IMR-90 (cell line): ENCODE data around the gene HYCC1. TPM values are rescaled to one million over a fixed set of nuclear protein-coding genes. Genes with fewer than 3 reads are reported as not detected.

Source experiments
- ATAC-seq: fragments of 200-7000 bp; cut with Tn5 transposase; 2 replicates; pipeline ENCODE4 v1.9.1; 2020; ENCODE audit warnings: low read depth, mild to moderate bottlenecking, moderate library complexity
- BruUV-seq: library from RNA; stranded (reverse); fragments of 400-500 nt; replicated peaks from 2 replicates; lab custom pipeline; 2021; lab: Mats Ljungman, UMichigan
- CTCF ChIA-PET: fragments of 300-600 bp; formaldehyde crosslinking; extraction: SDS; loops from one replicate; lab custom pipeline; 2021; ENCODE audit warnings: antibody characterized with exemption; lab: Yijun Ruan, JAX
- POLR2A ChIA-PET: fragments of 300-600 bp; sonication (Branson Sonifier 250); formaldehyde crosslinking; loops from one replicate; lab custom pipeline; 2022; ENCODE audit warnings: antibody characterized with exemption; ENCODE audit not compliant: unreplicated experiment; lab: Charles Lee
- DNase-seq: peaks from one replicate; pipeline ENCODE4 v3.0.0; 2013
- H2AFZ ChIP-seq: replicated peaks from 2 replicates; pipeline ENCODE3; 2013; ENCODE audit warnings: low read length, mild to moderate bottlenecking; ENCODE audit not compliant: poor library complexity
- H2AK5ac ChIP-seq: 2 replicates; pipeline ENCODE4 v1.6.1; 2013; ENCODE audit warnings: low read depth, low read length, inconsistent platforms
- H2AK9ac ChIP-seq: replicated peaks from 2 replicates; pipeline ENCODE3; 2013; ENCODE audit warnings: mild to moderate bottlenecking, low read depth, low read length, moderate library complexity; ENCODE audit not compliant: poor library complexity
- H2BK120ac ChIP-seq: 2 replicates; pipeline ENCODE4 v1.6.1; 2013; ENCODE audit warnings: low read depth, low read length, inconsistent platforms
- H2BK15ac ChIP-seq: 3 replicates; pipeline ENCODE4 v1.6.1; 2013; ENCODE audit warnings: low read depth, low read length, inconsistent platforms
- H2BK20ac ChIP-seq: 2 replicates; pipeline ENCODE4 v1.6.1; 2013; ENCODE audit warnings: low read depth, mild to moderate bottlenecking, inconsistent platforms, low read length, moderate library complexity
- H2BK5ac ChIP-seq: 2 replicates; pipeline ENCODE4 v1.6.1; 2013; ENCODE audit warnings: mild to moderate bottlenecking, low read depth, low read length, inconsistent platforms; ENCODE audit not compliant: poor library complexity, severe bottlenecking
- H3K14ac ChIP-seq: replicated peaks from 2 replicates; pipeline ENCODE4 v1.6.1; 2013; ENCODE audit warnings: low read depth, low read length, inconsistent platforms
- H3K18ac ChIP-seq: 2 replicates; pipeline ENCODE4 v1.6.1; 2013; ENCODE audit warnings: low read depth, low read length, control low read depth
- H3K23ac ChIP-seq: 2 replicates; pipeline ENCODE4 v1.6.1; 2013; ENCODE audit warnings: low read depth, low read length, inconsistent platforms
- H3K27ac ChIP-seq: 2 replicates; pipeline ENCODE4 v1.5.1; 2013; ENCODE audit warnings: mild to moderate bottlenecking, control low read depth, low read length; ENCODE audit not compliant: insufficient read depth
- H3K27me3 ChIP-seq: 2 replicates; pipeline ENCODE4 v1.6.1; 2013; ENCODE audit warnings: low read length; ENCODE audit not compliant: control insufficient read depth, insufficient read depth
- H3K36me3 ChIP-seq: 2 replicates; pipeline ENCODE4 v1.6.1; 2013; ENCODE audit warnings: low read length, mixed read lengths; ENCODE audit not compliant: control insufficient read depth, insufficient read depth
- H3K4ac ChIP-seq: 2 replicates; pipeline ENCODE4 v1.6.1; 2013; ENCODE audit warnings: low read depth, low read length, inconsistent platforms
- H3K4me1 ChIP-seq: 2 replicates; pipeline ENCODE4 v1.6.1; 2013; ENCODE audit warnings: low read length, mixed read lengths; ENCODE audit not compliant: control insufficient read depth, insufficient read depth
- H3K4me2 ChIP-seq: 2 replicates; pipeline ENCODE4 v1.6.1; 2013; ENCODE audit warnings: low read depth, mild to moderate bottlenecking, control low read depth, low read length, moderate library complexity
- H3K4me3 ChIP-seq: 2 replicates; pipeline ENCODE4 v1.5.1; 2013; ENCODE audit warnings: low read depth, mild to moderate bottlenecking, control low read depth, low read length, moderate library complexity; ENCODE audit not compliant: insufficient read depth
- H3K56ac ChIP-seq: 2 replicates; pipeline ENCODE4 v1.6.1; 2013; ENCODE audit warnings: low read length, inconsistent platforms; ENCODE audit not compliant: insufficient read depth; ENCODE audit errors: extremely low read depth
- H3K79me1 ChIP-seq, 2 experiments: 2 replicates each; pipeline ENCODE4 v1.6.1; 2013; ENCODE audit warnings: low read length in 2 of 2, inconsistent platforms in 1 of 2, low read depth in 1 of 2
- H3K9ac ChIP-seq: 2 replicates; pipeline ENCODE4 v1.6.1; 2013; ENCODE audit warnings: low read depth, low read length, control low read depth
- H3K9me1 ChIP-seq: 2 replicates; pipeline ENCODE4 v1.6.1; 2013; ENCODE audit warnings: low read length, inconsistent platforms; ENCODE audit not compliant: insufficient read depth
- H3K9me3 ChIP-seq: 2 replicates; pipeline ENCODE4 v1.6.1; 2013; ENCODE audit warnings: low read length; ENCODE audit not compliant: control insufficient read depth, insufficient read depth
- H4K20me1 ChIP-seq: 2 replicates; pipeline ENCODE4 v1.6.1; 2013; ENCODE audit warnings: low read length, inconsistent platforms; ENCODE audit not compliant: insufficient read depth
- H4K5ac ChIP-seq: 2 replicates; pipeline ENCODE4 v1.6.1; 2013; ENCODE audit warnings: mild to moderate bottlenecking, low read depth, low read length, control low read depth
- H4K8ac ChIP-seq, 2 experiments: 2 replicates each; pipeline ENCODE4 v1.6.1; 2013; ENCODE audit warnings: low read depth in 2 of 2, low read length in 2 of 2, control low read depth in 1 of 2, inconsistent platforms in 1 of 2
- H4K91ac ChIP-seq: 2 replicates; pipeline ENCODE4 v1.6.1; 2013; ENCODE audit warnings: low read depth, low read length, inconsistent platforms; ENCODE audit not compliant: insufficient read depth
- BHLHE40 ChIP-seq: fragments of 150-350 bp; IDR thresholded peaks from 2 replicates; pipeline ENCODE4 v1.6.1; 2016; ENCODE audit warnings: mild to moderate bottlenecking, low read depth, low read length
- CEBPB ChIP-seq: IDR thresholded peaks from 2 replicates; pipeline ENCODE4 v1.6.1; 2012; ENCODE audit warnings: low read depth, low read length, improper control_type of control experiment
- CHD1 ChIP-seq: IDR thresholded peaks from 2 replicates; pipeline ENCODE4 v1.6.1; 2012; ENCODE audit warnings: low read depth, low read length, improper control_type of control experiment
- FOS ChIP-seq: fragments of 150-350 bp; IDR thresholded peaks from 2 replicates; pipeline ENCODE4 v1.6.1; 2016; ENCODE audit warnings: low read depth, low read length
- MAFK ChIP-seq: IDR thresholded peaks from 2 replicates; pipeline ENCODE4 v1.6.1; 2012; ENCODE audit warnings: low read depth, low read length, improper control_type of control experiment
- MAZ ChIP-seq: IDR thresholded peaks from 2 replicates; pipeline ENCODE4 v1.6.1; 2012; ENCODE audit warnings: low read depth, mild to moderate bottlenecking, low read length, improper control_type of control experiment, moderate library complexity, borderline replicate concordance
- MXI1 ChIP-seq: IDR thresholded peaks from 2 replicates; pipeline ENCODE4 v1.6.1; 2012; ENCODE audit warnings: low read depth, mild to moderate bottlenecking, low read length, moderate library complexity, borderline replicate concordance
- NFE2L2 ChIP-seq: fragments of 150-350 bp; IDR thresholded peaks from 2 replicates; pipeline ENCODE4 v1.6.1; 2016; ENCODE audit warnings: low read depth, mild to moderate bottlenecking, low read length
- POLR2A ChIP-seq: IDR thresholded peaks from 2 replicates; pipeline ENCODE4 v1.6.1; 2012; ENCODE audit warnings: mild to moderate bottlenecking, low read depth, low read length
- RAD21 ChIP-seq: IDR thresholded peaks from 2 replicates; pipeline ENCODE4 v1.6.1; 2012; ENCODE audit warnings: low read length, improper control_type of control experiment
- RCOR1 ChIP-seq: IDR thresholded peaks from 2 replicates; pipeline ENCODE4 v1.6.1; 2012; ENCODE audit warnings: mild to moderate bottlenecking, low read length, improper control_type of control experiment; ENCODE audit not compliant: insufficient replicate concordance
- RFX5 ChIP-seq: IDR thresholded peaks from 2 replicates; pipeline ENCODE4 v1.8.0; 2012; ENCODE audit warnings: low read depth, mild to moderate bottlenecking, low read length, moderate library complexity
- SMC3 ChIP-seq: fragments of 150-350 bp; IDR thresholded peaks from 2 replicates; pipeline ENCODE4 v1.6.1; 2016; ENCODE audit warnings: low read depth, mild to moderate bottlenecking, antibody characterized with exemption, low read length, moderate library complexity
- WGBS, 2 experiments: methylation state at CpG; one replicate each; pipeline versions ENCODE4 v1.1.5 to v1.1.7; 2013; ENCODE audit warnings: missing lambda C conversion rate in 2 of 2; ENCODE audit not compliant: insufficient read length in 1 of 2; ENCODE audit errors: extremely low coverage in 2 of 2; 5-methylcytosine and 5-hydroxymethylcytosine counted together
- dilution Hi-C: fragments of 300-500 bp; cut with HindIII; formaldehyde crosslinking; loops from one replicate; pipeline ENCODE4 v1.14.3; 2018; ENCODE audit warnings: low sequenced_read_pairs; ENCODE audit not compliant: unreplicated experiment
- in situ Hi-C: fragments of 300-500 bp; cut with MboI; formaldehyde crosslinking; loops from 3 replicates; pipeline ENCODE4 v1.14.3; 2019; ENCODE audit warnings: low sequenced_read_pairs, inconsistent platforms, mixed read lengths
- intact Hi-C: fragments of 100-400 bp; cut with micrococcal nuclease; formaldehyde crosslinking; loops from 2 replicates; pipeline ENCODE4 v1.10.0; 2022
- polyA plus RNA-seq, 3 experiments: library from polyadenylated mRNA; depleted of rRNA; stranded (reverse); fragments of >200 nt; gene quantifications; 2 replicates each; pipeline ENCODE4 v1.2.3, GENCODE V29; 2012; ENCODE audit warnings: low replicate concordance in 1 of 3
- total RNA-seq: library from RNA; depleted of rRNA; stranded (reverse); fragments of >200 nt; gene quantifications from 2 replicates; pipeline ENCODE4 v1.2.3, GENCODE V29; 2012
- TF ChIP-seq, protein P1 (sequence below): conservative IDR thresholded peaks from 2 replicates; pipeline ENCODE4 v1.5.1; 2012; ENCODE audit warnings: mild to moderate bottlenecking, low read depth, low read length, improper control_type of control experiment
- TF ChIP-seq, protein P2 (sequence below): fragments of 150-350 bp; IDR thresholded peaks from 2 replicates; pipeline ENCODE4 v1.6.1; 2017; ENCODE audit warnings: mild to moderate bottlenecking, antibody characterized with exemption, low read length, low read depth

Gene HYCC1
- total and polyA plus RNA-seq, 2 of the 4 experiments (the other 2 are of a cell fraction) = 44.1 to 78.3 TPM

DNA sequence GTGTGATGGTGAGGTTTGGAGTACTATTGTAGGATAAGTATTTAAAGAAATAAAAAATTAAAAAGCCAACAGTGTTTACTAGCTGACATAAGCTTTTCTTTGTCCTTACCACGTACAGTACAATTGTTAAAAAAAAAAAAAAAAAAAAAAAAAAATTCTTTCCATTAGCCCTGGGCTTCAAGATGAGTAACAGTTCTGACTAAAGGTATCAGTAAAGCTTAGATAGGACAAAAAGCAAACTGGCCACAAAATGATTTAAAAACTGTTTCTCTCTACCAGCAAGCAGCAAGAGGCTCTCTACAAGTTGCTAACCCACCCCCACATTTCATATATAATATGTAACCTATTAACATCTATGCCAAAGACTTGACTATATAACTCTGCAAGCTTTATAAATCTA, 17.5 kb downstream of the HYCC1 start:
- TF ChIP-seq, protein P1, sequence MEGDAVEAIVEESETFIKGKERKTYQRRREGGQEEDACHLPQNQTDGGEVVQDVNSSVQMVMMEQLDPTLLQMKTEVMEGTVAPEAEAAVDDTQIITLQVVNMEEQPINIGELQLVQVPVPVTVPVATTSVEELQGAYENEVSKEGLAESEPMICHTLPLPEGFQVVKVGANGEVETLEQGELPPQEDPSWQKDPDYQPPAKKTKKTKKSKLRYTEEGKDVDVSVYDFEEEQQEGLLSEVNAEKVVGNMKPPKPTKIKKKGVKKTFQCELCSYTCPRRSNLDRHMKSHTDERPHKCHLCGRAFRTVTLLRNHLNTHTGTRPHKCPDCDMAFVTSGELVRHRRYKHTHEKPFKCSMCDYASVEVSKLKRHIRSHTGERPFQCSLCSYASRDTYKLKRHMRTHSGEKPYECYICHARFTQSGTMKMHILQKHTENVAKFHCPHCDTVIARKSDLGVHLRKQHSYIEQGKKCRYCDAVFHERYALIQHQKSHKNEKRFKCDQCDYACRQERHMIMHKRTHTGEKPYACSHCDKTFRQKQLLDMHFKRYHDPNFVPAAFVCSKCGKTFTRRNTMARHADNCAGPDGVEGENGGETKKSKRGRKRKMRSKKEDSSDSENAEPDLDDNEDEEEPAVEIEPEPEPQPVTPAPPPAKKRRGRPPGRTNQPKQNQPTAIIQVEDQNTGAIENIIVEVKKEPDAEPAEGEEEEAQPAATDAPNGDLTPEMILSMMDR = no peak
- TF ChIP-seq CHD1 (no peak), RCOR1 (no peak), SMC3 (no peak), CEBPB (no peak), MAZ (no peak), RFX5 (no peak), FOS (no peak), BHLHE40 (no peak), MAFK (no peak), RAD21 (no peak), MXI1 (no peak), NFE2L2 (no peak), POLR2A (no peak)
- TF ChIP-seq, protein P2, sequence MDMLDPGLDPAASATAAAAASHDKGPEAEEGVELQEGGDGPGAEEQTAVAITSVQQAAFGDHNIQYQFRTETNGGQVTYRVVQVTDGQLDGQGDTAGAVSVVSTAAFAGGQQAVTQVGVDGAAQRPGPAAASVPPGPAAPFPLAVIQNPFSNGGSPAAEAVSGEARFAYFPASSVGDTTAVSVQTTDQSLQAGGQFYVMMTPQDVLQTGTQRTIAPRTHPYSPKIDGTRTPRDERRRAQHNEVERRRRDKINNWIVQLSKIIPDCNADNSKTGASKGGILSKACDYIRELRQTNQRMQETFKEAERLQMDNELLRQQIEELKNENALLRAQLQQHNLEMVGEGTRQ = no peak
- H4K5ac ChIP-seq = no peak overlapping the region
- H3K27me3 ChIP-seq = no peaks in the 10 kb centered on the region
- no peak overlapping the region for H2AFZ ChIP-seq
- peaks cover 12% of the 10 kb centered on the region for H3K9me1 ChIP-seq
- no peak overlapping the region for H2BK15ac ChIP-seq
- dilution Hi-C loops (no loop called here), in situ Hi-C loops (no loop called here), intact Hi-C loops (no loop called here)
- POLR2A ChIA-PET = no interaction called here
- no peak overlapping the region for H2BK20ac ChIP-seq
- no peak overlapping the region for H3K18ac ChIP-seq
- H2AK9ac ChIP-seq = no peak overlapping the region
- no peak overlapping the region for H3K23ac ChIP-seq
- no TSS peak for BruUV-seq
- no peak overlapping the region for H2AK5ac ChIP-seq
- no CpG with 5 or more reads among the region's 1 CpG for WGBS, 2 experiments
- H3K14ac ChIP-seq = no peak overlapping the region
- no peaks in the 10 kb centered on the region for H3K36me3 ChIP-seq
- H4K91ac ChIP-seq = no peak overlapping the region
- no peak overlapping the region for H3K4ac ChIP-seq
- H3K9ac ChIP-seq = no peak overlapping the region
- H4K8ac ChIP-seq = 0 out of 4 replicates have a peak overlapping the region, but pooled peaks of 1 of the 2 experiments have one; percentile 33
- peak; percentile 27 for DNase-seq
- H4K20me1 ChIP-seq = peaks cover 36% of the 10 kb centered on the region
- H3K27ac ChIP-seq = no peak overlapping the region
- no peak overlapping the region for H3K56ac ChIP-seq
- no peaks in the 10 kb centered on the region for H3K9me3 ChIP-seq
- no peak overlapping the region for H2BK5ac ChIP-seq
- CTCF ChIA-PET = no interaction called here
- H2BK120ac ChIP-seq = no peak overlapping the region
- H3K4me2 ChIP-seq = no peak overlapping the region
- H3K4me1 ChIP-seq = peaks cover 8% of the 10 kb centered on the region
- H3K79me1 ChIP-seq = peaks cover 14 to 72% of the 10 kb centered on the region in 2 experiments; a peak in 3 of 4 replicates
- H3K4me3 ChIP-seq = no peak overlapping the region
- no peak for ATAC-seq
